Measurements from ENCODE around the gene GFER. TPM values are rescaled to one million over a fixed set of nuclear protein-coding genes. Genes with fewer than 3 reads are reported as not detected.
A peak's percentile ranks its signal among the peaks of the same experiment; 100 is the strongest.
"Not testable (repeated sequence)": the region's sequence is repeated elsewhere in the genome, so short reads cannot be mapped to it uniquely, and the experiment has no call there.

GFER gene
- total RNA-seq, 3 donors from 2014 or later = 34.9 to 50.0 (median 47.2) TPM

GRCh38 chr16:1962161-1963153, 21.5 kb upstream of the GFER start:
- DNase-seq; H3K27me3 Mint-ChIP-seq (ENCODE audit: low read depth); H3K9me3 Mint-ChIP-seq; ATAC-seq: not testable (repeated sequence)
- Mint-ChIP-seq H3K4me1 (ENCODE audit: low read depth) (peaks cover 30% of the 10 kb centered on the region), H3K4me3 (peak overlapping the region; percentile 92), H3K36me3 (ENCODE audit: insufficient read depth) (peaks cover 37% of the 10 kb centered on the region)

DNA sequence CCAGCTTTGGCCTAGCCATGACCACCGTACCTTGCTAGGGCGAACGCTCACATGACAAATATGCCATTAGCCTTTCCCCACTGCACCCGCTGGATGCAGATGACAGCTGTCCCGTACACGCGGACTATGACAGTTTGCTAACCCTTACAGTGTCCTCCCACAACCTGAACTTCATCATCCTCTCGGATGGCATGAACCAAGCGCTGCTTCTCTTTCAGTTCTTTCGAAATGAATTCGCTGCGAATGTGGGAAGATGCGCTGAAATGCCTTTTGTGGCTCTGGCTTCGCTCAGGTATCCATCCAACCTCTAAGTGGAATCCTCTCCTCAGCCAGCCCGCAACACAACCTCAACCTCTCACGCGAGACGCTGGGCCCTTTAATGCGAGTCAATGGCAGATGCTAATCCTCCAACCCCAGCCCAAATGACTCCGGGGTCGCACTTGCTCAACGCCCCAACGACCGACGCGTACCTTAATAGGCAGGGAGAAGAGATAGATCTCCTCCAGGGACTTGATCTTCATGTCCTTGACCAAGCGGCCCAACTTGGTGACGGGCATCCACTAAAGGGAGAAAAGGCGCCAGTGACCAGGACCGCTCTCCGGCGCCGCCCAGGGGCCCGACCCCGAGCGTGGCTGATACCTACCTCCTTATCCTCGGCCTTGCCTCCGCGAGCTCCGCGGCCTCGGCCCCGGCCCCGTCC, 20.0 kb upstream of the GFER start:
- Mint-ChIP-seq H3K36me3 (ENCODE audit: insufficient read depth) (peaks cover 37% of the 10 kb centered on the region), H3K4me1 (ENCODE audit: low read depth) (peaks cover 30% of the 10 kb centered on the region), H3K9me3 (no peaks in the 10 kb centered on the region), H3K4me3 (peak overlapping the region; percentile 92), H3K27me3 (ENCODE audit: low read depth) (no peaks in the 10 kb centered on the region)
- peak; percentile 0 to 1 for ATAC-seq
- DNase-seq = peak; percentile 34

- ATAC-seq = peak; percentile 68 to 69
- no peaks in the 10 kb centered on the region for H3K27me3 Mint-ChIP-seq (ENCODE audit: low read depth)
- peak; percentile 99 for DNase-seq
- no peaks in the 10 kb centered on the region for H3K9me3 Mint-ChIP-seq
- H3K36me3 Mint-ChIP-seq (ENCODE audit: insufficient read depth) = peaks cover 37% of the 10 kb centered on the region
- peak within 1 kb of the TSS; percentile 92 for H3K4me3 Mint-ChIP-seq
- H3K4me1 Mint-ChIP-seq (ENCODE audit: low read depth) = peaks cover 27% of the 10 kb centered on the region
These were observed 19.2 kb upstream of the GFER start, which contains the start of gene RPS2 for GRCh38 chr16:1964506-1965395. Gene RPS2, minus strand, starts transcription at chr16:1964826. Its CDS starts 201 bp downstream, at chr16:1964625.

GRCh38 chr16:1965396-1966001, 18.5 kb upstream of the GFER start:
- ATAC-seq (no peak), DNase-seq (no peak)
- no peaks in the 10 kb centered on the region for H3K9me3 Mint-ChIP-seq
- H3K36me3 Mint-ChIP-seq (ENCODE audit: insufficient read depth) = peaks cover 37% of the 10 kb centered on the region
- peaks cover 22% of the 10 kb centered on the region for H3K4me1 Mint-ChIP-seq (ENCODE audit: low read depth)
- H3K4me3 Mint-ChIP-seq = peak overlapping the region; percentile 92
- no peaks in the 10 kb centered on the region for H3K27me3 Mint-ChIP-seq (ENCODE audit: low read depth)

DNA sequence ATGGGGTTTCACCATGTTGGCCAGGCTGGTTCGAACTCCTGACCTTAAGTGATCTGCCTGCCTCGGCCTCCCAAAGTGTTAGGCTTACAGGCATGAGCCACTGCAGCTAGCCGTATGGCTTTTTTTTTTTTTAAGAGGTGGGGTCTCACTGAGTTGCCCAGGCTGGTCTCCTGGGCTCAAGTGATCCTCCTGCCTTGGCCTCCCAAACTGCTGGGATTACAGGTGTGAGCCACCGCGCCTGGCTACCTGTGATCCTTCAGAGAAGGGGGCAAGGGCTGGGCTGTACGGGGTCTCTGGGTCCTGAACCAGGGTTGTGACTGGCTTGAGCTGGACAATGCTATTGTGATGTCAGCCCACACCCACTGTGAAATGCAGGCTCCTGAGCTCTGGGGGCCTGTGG, 17.5 kb upstream of the GFER start, which contains the start of gene RNF151:
Gene RNF151 (plus strand): TSS at position 397 of the 400 bp plus-strand sequence. CDS start 26 bp downstream, outside the sequence.
- H3K36me3 Mint-ChIP-seq (ENCODE audit: insufficient read depth) = peaks cover 32% of the 10 kb centered on the region

GRCh38 chr16:1968146-1968953, 15.6 kb upstream of the GFER start:
- peaks cover 29% of the 10 kb centered on the region for H3K4me1 Mint-ChIP-seq (ENCODE audit: low read depth)
- no peak overlapping the region for H3K4me3 Mint-ChIP-seq
- ATAC-seq (no peak), DNase-seq (no peak)
- no peaks in the 10 kb centered on the region for H3K27me3 Mint-ChIP-seq (ENCODE audit: low read depth)
- peaks cover 21% of the 10 kb centered on the region for H3K36me3 Mint-ChIP-seq (ENCODE audit: insufficient read depth)
- H3K9me3 Mint-ChIP-seq = no peaks in the 10 kb centered on the region

More for the DNA sequence above, 17.5 kb upstream of the GFER start, which contains the start of gene RNF151:
- peaks cover 20% of the 10 kb centered on the region for H3K4me1 Mint-ChIP-seq (ENCODE audit: low read depth)
- DNase-seq (no peak), ATAC-seq (no peak)
- H3K9me3 Mint-ChIP-seq = no peaks in the 10 kb centered on the region
- peak within 1 kb of the TSS; percentile 92 for H3K4me3 Mint-ChIP-seq
- no peaks in the 10 kb centered on the region for H3K27me3 Mint-ChIP-seq (ENCODE audit: low read depth)

GRCh38 chr16:1971796-1972489, 12.1 kb upstream of the GFER start, which contains the start of gene TBL3:
Gene TBL3, plus strand, starts transcription at chr16:1972053. Its CDS starts 112 bp downstream, at chr16:1972165.
- ATAC-seq = peak; percentile 95 to 97
- peak within 1 kb of the TSS; percentile 92 for H3K4me3 Mint-ChIP-seq
- DNase-seq = peak; percentile 94
- H3K36me3 Mint-ChIP-seq (ENCODE audit: insufficient read depth) = peaks cover 18% of the 10 kb centered on the region
- H3K27me3 Mint-ChIP-seq (ENCODE audit: low read depth) = no peaks in the 10 kb centered on the region
- H3K4me1 Mint-ChIP-seq (ENCODE audit: low read depth) = peaks cover 22% of the 10 kb centered on the region
- no peaks in the 10 kb centered on the region for H3K9me3 Mint-ChIP-seq

- H3K4me3 Mint-ChIP-seq = peak overlapping the region; percentile 92
- peaks cover 22% of the 10 kb centered on the region for H3K4me1 Mint-ChIP-seq (ENCODE audit: low read depth)
- ATAC-seq = peak; percentile 15
- H3K36me3 Mint-ChIP-seq (ENCODE audit: insufficient read depth) = peaks cover 19% of the 10 kb centered on the region
- no peaks in the 10 kb centered on the region for H3K27me3 Mint-ChIP-seq (ENCODE audit: low read depth)
- no peaks in the 10 kb centered on the region for H3K9me3 Mint-ChIP-seq
- DNase-seq = no peak
These were observed 11.5 kb upstream of the GFER start for GRCh38 chr16:1972490-1972877.

DNA sequence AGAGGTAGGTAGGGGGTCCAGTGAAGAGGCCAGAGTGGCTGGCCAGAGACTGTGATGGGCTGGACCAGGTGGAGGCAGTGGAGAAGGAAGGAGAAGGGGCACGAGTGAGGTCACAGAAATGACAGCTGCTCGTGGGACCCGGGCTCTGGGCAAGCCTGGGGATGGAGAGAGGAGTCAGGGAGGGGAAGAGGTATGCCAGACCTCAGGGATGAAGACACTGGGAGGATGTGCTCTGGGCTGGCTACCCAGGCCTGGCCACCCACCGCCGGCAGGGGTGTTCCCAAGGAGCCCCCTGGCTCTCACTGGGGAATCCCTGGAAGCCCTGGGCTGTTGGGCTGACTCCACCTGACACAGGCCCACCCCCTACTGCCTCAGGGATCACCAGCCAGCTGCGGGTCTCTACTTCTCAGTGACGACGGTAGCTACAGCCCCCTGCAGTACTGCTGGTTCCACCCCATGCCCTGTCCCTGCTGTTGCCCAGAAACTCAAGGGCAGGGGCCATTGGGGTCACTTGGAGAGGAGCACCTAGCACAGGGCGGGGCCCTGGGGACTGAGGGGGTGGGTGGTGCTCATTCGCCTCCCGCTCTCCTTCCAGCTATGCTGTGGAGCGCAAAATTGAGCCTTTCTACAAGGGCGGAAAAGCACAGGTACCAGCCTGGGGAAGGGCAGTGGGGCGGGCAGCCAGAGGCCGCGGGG, 10.4 kb upstream of the GFER start:
- Mint-ChIP-seq H3K27me3 (ENCODE audit: low read depth) (no peaks in the 10 kb centered on the region), H3K4me3 (peak overlapping the region; percentile 92), H3K36me3 (ENCODE audit: insufficient read depth) (peaks cover 23% of the 10 kb centered on the region), H3K9me3 (no peaks in the 10 kb centered on the region), H3K4me1 (ENCODE audit: low read depth) (peaks cover 22% of the 10 kb centered on the region)
- DNase-seq (no peak), ATAC-seq (no peak)

DNA sequence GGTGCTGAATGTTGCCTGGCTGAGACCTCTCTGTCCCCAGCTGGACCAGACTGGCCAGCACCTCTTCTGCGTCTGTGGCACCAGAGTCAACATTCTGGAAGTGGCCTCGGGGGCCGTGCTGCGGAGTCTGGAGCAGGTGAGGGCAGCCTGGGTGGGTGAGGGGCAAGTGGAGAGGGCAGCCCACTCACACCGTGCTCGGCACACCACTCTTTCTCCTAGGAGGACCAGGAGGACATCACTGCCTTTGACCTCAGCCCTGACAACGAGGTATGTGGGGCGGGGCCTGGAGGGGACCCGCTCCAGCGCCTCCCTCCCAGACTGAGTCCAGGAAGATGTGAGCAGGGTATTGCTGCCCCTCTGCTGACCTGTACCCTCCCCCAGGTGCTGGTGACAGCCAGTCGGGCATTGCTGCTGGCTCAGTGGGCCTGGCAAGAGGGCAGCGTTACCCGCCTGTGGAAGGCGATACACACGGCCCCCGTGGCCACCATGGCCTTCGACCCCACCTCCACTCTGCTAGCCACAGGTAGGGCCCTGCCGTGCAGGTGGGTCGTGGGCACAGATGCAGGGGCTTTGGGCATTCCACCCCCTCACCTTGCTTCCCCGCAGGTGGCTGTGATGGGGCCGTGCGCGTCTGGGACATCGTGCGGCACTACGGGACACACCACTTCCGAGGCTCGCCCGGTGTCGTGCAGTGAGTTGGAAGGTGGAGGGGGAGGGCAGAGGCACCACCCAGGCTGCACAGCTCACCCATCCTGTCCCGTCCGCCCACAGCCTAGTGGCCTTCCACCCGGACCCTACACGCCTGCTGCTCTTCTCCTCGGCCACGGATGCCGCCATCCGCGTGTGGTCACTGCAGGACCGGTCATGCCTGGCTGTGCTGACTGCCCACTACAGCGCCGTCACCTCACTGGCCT, 9.6 kb upstream of the GFER start:
- H3K36me3 Mint-ChIP-seq (ENCODE audit: insufficient read depth) = peaks cover 24% of the 10 kb centered on the region
- ATAC-seq (no peak), DNase-seq (no peak)
- peaks cover 22% of the 10 kb centered on the region for H3K4me1 Mint-ChIP-seq (ENCODE audit: low read depth)
- no peaks in the 10 kb centered on the region for H3K9me3 Mint-ChIP-seq
- no peaks in the 10 kb centered on the region for H3K27me3 Mint-ChIP-seq (ENCODE audit: low read depth)
- peak overlapping the region; percentile 92 for H3K4me3 Mint-ChIP-seq
